ENCODE results near the gene AQP2. TPM values are rescaled to one million over a fixed set of nuclear protein-coding genes. Genes with fewer than 3 reads are reported as not detected.

AQP2 gene
- total RNA-seq, 1 donor from 2014 or later, result not detected

- no peak for DNase-seq (ENCODE audit: extremely low read depth, low read depth, low spot score)
Measured at GRCh38 chr12:49967777-49968250, 17.3 kb downstream of the AQP2 start.

- DNase-seq (ENCODE audit: extremely low read depth, low read depth, low spot score), result no peak
Measured at GRCh38 chr12:49968471-49968870, 17.9 kb downstream of the AQP2 start.

GRCh38 chr12:49969027-49969426, 18.5 kb downstream of the AQP2 start:
- no peak for DNase-seq (ENCODE audit: extremely low read depth, low read depth, low spot score)

- DNase-seq (ENCODE audit: extremely low read depth, low read depth, low spot score), result no peak
Measured at GRCh38 chr12:49969651-49970429, 19.3 kb downstream of the AQP2 start.

- no peak for DNase-seq (ENCODE audit: extremely low read depth, low read depth, low spot score)
Measured at GRCh38 chr12:49970658-49971057, 20.1 kb downstream of the AQP2 start.

GRCh38 chr12:49971141-49971540, 20.6 kb downstream of the AQP2 start:
- no peak for DNase-seq (ENCODE audit: extremely low read depth, low read depth, low spot score)

- DNase-seq (ENCODE audit: extremely low read depth, low read depth, low spot score), result no peak
Measured at GRCh38 chr12:49972129-49972528, 21.6 kb downstream of the AQP2 start.

GRCh38 chr12:49972641-49973360, 22.3 kb downstream of the AQP2 start, which contains the start of gene AQP6:
AQP6 (plus strand) TSS chr12:49972947; CDS start chr12:49973174, 227 bp downstream.
- DNase-seq (ENCODE audit: extremely low read depth, low read depth, low spot score), result no peak

- no peak for DNase-seq (ENCODE audit: extremely low read depth, low read depth, low spot score)
Measured at GRCh38 chr12:49973361-49973830, 22.9 kb downstream of the AQP2 start.

GRCh38 chr12:49974231-49974675, 23.7 kb downstream of the AQP2 start:
- DNase-seq (ENCODE audit: extremely low read depth, low read depth, low spot score), result no peak

GRCh38 chr12:49974677-49975317, 24.3 kb downstream of the AQP2 start:
- no peak for DNase-seq (ENCODE audit: extremely low read depth, low read depth, low spot score)

- no peak for DNase-seq (ENCODE audit: extremely low read depth, low read depth, low spot score)
Measured at GRCh38 chr12:49975318-49975761, 24.8 kb downstream of the AQP2 start.

- DNase-seq (ENCODE audit: extremely low read depth, low read depth, low spot score), result no peak
Measured at GRCh38 chr12:49976557-49976956, 26.0 kb downstream of the AQP2 start.

GRCh38 chr12:49978125-49978524, 27.6 kb downstream of the AQP2 start:
- DNase-seq (ENCODE audit: extremely low read depth, low read depth, low spot score), result no peak

- no peak for DNase-seq (ENCODE audit: extremely low read depth, low read depth, low spot score)
Measured at GRCh38 chr12:49979016-49979586, 28.6 kb downstream of the AQP2 start.

- no peak for DNase-seq (ENCODE audit: extremely low read depth, low read depth, low spot score)
Measured at GRCh38 chr12:49979791-49980190, 29.3 kb downstream of the AQP2 start.

- no peak for DNase-seq (ENCODE audit: extremely low read depth, low read depth, low spot score)
Measured at GRCh38 chr12:49980501-49981349, 30.2 kb downstream of the AQP2 start.

GRCh38 chr12:49982246-49983087, 31.9 kb downstream of the AQP2 start:
- no peak for DNase-seq (ENCODE audit: extremely low read depth, low read depth, low spot score)

GRCh38 chr12:49983892-49984291, 33.4 kb downstream of the AQP2 start:
- DNase-seq (ENCODE audit: extremely low read depth, low read depth, low spot score), result no peak

Measured in glomerular endothelial cell (primary cell).